Thyroid gland (tissue), 4 donors: ENCODE results near the gene PPIC.
"Not testable (repeated sequence)": the region's sequence is repeated elsewhere in the genome, so short reads cannot be mapped to it uniquely, and the experiment has no call there.

Source experiments
- CTCF ChIP-seq, 6 experiments: fragments of 200-600 bp in 3 of 6; fragments of 450-650 bp in 3 of 6; sonication (generic) in 3 of 6; IDR thresholded peaks; one replicate each; pipeline ENCODE4 v1.5.1; 2016 to 2019; ENCODE audit warnings: antibody characterized with exemption in 6 of 6, mild to moderate bottlenecking in 2 of 6, inconsistent platforms in 1 of 6, moderate library complexity in 1 of 6
- POLR2A ChIP-seq, 2 donors: fragments of 450-650 bp; IDR thresholded peaks; one replicate each; pipeline ENCODE4 v1.6.1; 2017; ENCODE audit warnings: antibody characterized with exemption in 2 of 2, mild to moderate bottlenecking in 2 of 2, moderate library complexity in 1 of 2

- TF ChIP-seq CTCF, POLR2A (IDR thresholded peaks at IDR 0.05): not testable (repeated sequence)
These were observed 62.3 kb downstream of the PPIC start for GRCh38 chr5:122974251-122974650.
